Measurements from ENCODE around the gene PREB. TPM values are rescaled to one million over a fixed set of nuclear protein-coding genes. Genes with fewer than 3 reads are reported as not detected.

Gene PREB
- total RNA-seq, 1 donor, result 45.2 TPM

DNA sequence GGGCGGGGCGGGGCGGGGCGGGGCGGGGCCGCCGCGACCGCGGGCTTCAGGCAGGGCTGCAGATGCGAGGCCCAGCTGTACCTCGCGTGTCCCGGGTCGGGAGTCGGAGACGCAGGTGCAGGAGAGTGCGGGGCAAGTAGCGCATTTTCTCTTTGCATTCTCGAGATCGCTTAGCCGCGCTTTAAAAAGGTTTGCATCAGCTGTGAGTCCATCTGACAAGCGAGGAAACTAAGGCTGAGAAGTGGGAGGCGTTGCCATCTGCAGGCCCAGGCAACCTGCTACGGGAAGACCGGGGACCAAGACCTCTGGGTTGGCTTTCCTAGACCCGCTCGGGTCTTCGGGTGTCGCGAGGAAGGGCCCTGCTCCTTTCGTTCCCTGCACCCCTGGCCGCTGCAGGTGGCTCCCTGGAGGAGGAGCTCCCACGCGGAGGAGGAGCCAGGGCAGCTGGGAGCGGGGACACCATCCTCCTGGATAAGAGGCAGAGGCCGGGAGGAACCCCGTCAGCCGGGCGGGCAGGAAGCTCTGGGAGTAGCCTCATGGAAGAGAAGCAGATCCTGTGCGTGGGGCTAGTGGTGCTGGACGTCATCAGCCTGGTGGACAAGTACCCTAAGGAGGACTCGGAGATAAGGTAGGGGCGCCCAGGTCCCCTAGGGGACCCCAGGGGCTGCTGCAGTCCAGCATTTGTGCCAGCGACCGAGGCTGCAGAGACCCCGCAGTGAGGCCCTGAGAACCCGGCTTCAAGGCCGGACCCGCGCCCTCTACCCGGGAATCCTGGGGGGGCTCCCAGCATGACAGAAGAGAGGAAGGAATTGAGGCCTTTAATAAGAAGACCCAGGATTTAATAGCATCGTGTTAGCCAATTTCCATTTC lies 47.5 kb downstream of the PREB start, which contains the start of gene KHK:
Gene KHK (plus strand): TSS at position 49 of the 870 bp plus-strand sequence. CDS start 488 bp downstream, at position 537.
- TF ChIP-seq, protein P1, sequence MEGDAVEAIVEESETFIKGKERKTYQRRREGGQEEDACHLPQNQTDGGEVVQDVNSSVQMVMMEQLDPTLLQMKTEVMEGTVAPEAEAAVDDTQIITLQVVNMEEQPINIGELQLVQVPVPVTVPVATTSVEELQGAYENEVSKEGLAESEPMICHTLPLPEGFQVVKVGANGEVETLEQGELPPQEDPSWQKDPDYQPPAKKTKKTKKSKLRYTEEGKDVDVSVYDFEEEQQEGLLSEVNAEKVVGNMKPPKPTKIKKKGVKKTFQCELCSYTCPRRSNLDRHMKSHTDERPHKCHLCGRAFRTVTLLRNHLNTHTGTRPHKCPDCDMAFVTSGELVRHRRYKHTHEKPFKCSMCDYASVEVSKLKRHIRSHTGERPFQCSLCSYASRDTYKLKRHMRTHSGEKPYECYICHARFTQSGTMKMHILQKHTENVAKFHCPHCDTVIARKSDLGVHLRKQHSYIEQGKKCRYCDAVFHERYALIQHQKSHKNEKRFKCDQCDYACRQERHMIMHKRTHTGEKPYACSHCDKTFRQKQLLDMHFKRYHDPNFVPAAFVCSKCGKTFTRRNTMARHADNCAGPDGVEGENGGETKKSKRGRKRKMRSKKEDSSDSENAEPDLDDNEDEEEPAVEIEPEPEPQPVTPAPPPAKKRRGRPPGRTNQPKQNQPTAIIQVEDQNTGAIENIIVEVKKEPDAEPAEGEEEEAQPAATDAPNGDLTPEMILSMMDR (IDR thresholded peaks at IDR 0.05; ENCODE audit: extremely low read depth, low read depth, low read length), result no peak
- peaks cover 4% of the 10 kb centered on the region for H3K4me1 ChIP-seq (ENCODE audit: insufficient read depth, low read length)
- H4K20me1 ChIP-seq (ENCODE audit: insufficient read depth, low read length), result peaks cover 19% of the 10 kb centered on the region
- H3K4me2 ChIP-seq (ENCODE audit: insufficient read depth, low read length), result peak within 1 kb of the TSS; percentile 79
- no peaks in the 10 kb centered on the region for H3K9me3 ChIP-seq (ENCODE audit: low read depth, low read length)
- H2AFZ ChIP-seq (ENCODE audit: low read length), result no peak within 1 kb of the TSS
- no peaks in the 10 kb centered on the region for H3K27me3 ChIP-seq (ENCODE audit: insufficient read depth, low read length)
- peak; percentile 87 for DNase-seq (ENCODE audit: insufficient read length, low spot score, missing footprints)
- H3K36me3 ChIP-seq (ENCODE audit: insufficient read depth, low read length), result peaks cover 20% of the 10 kb centered on the region
- peaks cover 3% of the 10 kb centered on the region for H3K79me2 ChIP-seq (ENCODE audit: insufficient read depth, low read length)
- peak within 1 kb of the TSS; percentile 73 for H3K4me3 ChIP-seq (ENCODE audit: insufficient read depth, low read length)
- peak within 1 kb of the TSS; percentile 17 for H3K27ac ChIP-seq (ENCODE audit: low read depth, low read length)

DNA sequence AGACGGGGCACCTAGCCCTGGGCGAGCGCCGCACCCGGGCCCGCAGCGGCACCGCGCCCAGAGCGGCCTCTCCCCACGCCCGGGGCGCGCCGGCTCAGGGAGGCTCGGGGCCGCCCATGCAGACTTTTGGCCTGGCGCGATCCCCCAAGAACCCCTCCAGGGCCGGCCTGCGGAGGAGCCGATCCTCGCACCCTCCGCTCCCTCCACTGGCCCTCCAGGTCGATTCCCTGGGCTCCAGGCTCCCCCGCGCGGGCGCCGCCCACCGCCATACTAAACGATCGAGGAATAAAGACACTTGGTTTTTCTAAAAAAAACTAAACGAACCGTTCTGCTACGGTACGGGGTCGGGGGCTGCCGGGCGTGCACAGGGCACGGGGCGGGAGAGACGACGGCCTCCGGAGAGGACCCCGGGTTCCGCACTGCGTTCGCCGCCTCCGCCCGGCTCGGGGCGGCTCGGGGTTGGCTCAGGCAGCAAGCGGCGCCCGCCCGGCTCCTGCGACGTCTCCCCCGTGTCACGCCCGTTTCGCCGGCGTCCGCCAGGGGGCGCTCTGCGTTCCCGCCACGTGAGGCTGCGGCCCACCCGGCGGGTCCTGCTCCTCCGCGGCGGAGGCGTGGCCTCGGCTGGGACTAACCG lies 48.2 kb downstream of the PREB start:
- Histone ChIP-seq H3K9me3 (ENCODE audit: low read depth, low read length) (no peaks in the 10 kb centered on the region), H3K79me2 (ENCODE audit: insufficient read depth, low read length) (peaks cover 9% of the 10 kb centered on the region), H3K4me2 (ENCODE audit: insufficient read depth, low read length) (peak overlapping the region; percentile 79), H3K36me3 (ENCODE audit: insufficient read depth, low read length) (peaks cover 27% of the 10 kb centered on the region), H2AFZ (ENCODE audit: low read length) (no peak overlapping the region), H3K27me3 (ENCODE audit: insufficient read depth, low read length) (no peaks in the 10 kb centered on the region), H3K4me1 (ENCODE audit: insufficient read depth, low read length) (peaks cover 9% of the 10 kb centered on the region), H4K20me1 (ENCODE audit: insufficient read depth, low read length) (peaks cover 26% of the 10 kb centered on the region), H3K4me3 (ENCODE audit: insufficient read depth, low read length) (peak overlapping the region; percentile 73), H3K27ac (ENCODE audit: low read depth, low read length) (no peak overlapping the region)
- TF ChIP-seq, protein P1 (IDR thresholded peaks at IDR 0.05; ENCODE audit: extremely low read depth, low read depth, low read length), result peak; percentile 56
- peak; percentile 100 for DNase-seq (ENCODE audit: insufficient read length, low spot score, missing footprints)

DNA sequence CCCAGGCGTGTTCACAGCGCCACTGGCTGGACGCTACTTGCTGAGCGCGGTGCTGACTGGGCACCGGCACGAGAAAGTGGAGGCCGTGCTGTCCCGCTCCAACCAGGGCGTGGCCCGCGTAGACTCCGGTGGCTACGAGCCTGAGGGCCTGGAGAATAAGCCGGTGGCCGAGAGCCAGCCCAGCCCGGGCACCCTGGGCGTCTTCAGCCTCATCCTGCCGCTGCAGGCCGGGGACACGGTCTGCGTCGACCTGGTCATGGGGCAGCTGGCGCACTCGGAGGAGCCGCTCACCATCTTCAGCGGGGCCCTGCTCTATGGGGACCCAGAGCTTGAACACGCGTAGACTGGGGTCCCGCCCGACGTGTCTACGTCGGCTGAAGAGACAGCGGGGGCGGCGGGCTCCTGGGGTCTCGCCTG lies 48.8 kb downstream of the PREB start:
- Histone ChIP-seq H3K4me3 (ENCODE audit: insufficient read depth, low read length) (peak overlapping the region; percentile 73), H3K27ac (ENCODE audit: low read depth, low read length) (peak overlapping the region; percentile 17), H4K20me1 (ENCODE audit: insufficient read depth, low read length) (peaks cover 27% of the 10 kb centered on the region), H3K79me2 (ENCODE audit: insufficient read depth, low read length) (peaks cover 14% of the 10 kb centered on the region), H3K4me2 (ENCODE audit: insufficient read depth, low read length) (peak overlapping the region; percentile 79), H2AFZ (ENCODE audit: low read length) (no peak overlapping the region), H3K9me3 (ENCODE audit: low read depth, low read length) (no peaks in the 10 kb centered on the region), H3K27me3 (ENCODE audit: insufficient read depth, low read length) (no peaks in the 10 kb centered on the region), H3K4me1 (ENCODE audit: insufficient read depth, low read length) (peaks cover 14% of the 10 kb centered on the region), H3K36me3 (ENCODE audit: insufficient read depth, low read length) (peaks cover 27% of the 10 kb centered on the region)
- TF ChIP-seq, protein P1 (IDR thresholded peaks at IDR 0.05; ENCODE audit: extremely low read depth, low read depth, low read length), result peak; percentile 49
- DNase-seq (ENCODE audit: insufficient read length, low spot score, missing footprints), result peak; percentile 95
